Gastrocnemius medialis (tissue), 4 donors: ENCODE results near the gene MCU. TPM values are rescaled to one million over a fixed set of nuclear protein-coding genes. Genes with fewer than 3 reads are reported as not detected.
"Not testable (repeated sequence)": the region's sequence is repeated elsewhere in the genome, so short reads cannot be mapped to it uniquely, and the experiment has no call there.

Experiments used
- ATAC-seq, 2 donors: fragments of 150-250 bp; one replicate each; pipeline ENCODE4 v1.9.1; 2016
- DNase-seq, 2 donors: peaks; one replicate each; pipeline ENCODE4 v3.0.0-alpha.2; 2019
- H3K27ac ChIP-seq, 4 donors: fragments of 200-600 bp; sonication (generic); 1 replicate in 1 of 4; 2 replicates in 3 of 4; pipeline ENCODE4 v1.5.1; 2016 to 2018; ENCODE audit warnings: mild to moderate bottlenecking in 2 of 4, moderate library complexity in 1 of 4
- H3K27me3 ChIP-seq, 3 donors: fragments of 200-600 bp; sonication (generic) in 2 of 3; 1 replicate in 1 of 3; 2 replicates in 2 of 3; pipeline versions ENCODE4 v1.5.1 to v1.6.0; 2016 to 2019; ENCODE audit warnings: mild to moderate bottlenecking in 1 of 3, moderate library complexity in 1 of 3
- H3K36me3 ChIP-seq, 2 donors: fragments of 200-600 bp; sonication (generic) in 1 of 2; one replicate each; pipeline ENCODE4 v1.5.1; 2017 to 2018
- H3K4me1 ChIP-seq, 2 donors: fragments of 200-600 bp; sonication (generic) in 1 of 2; one replicate each; pipeline ENCODE4 v1.5.1; 2016 to 2017; ENCODE audit warnings: mild to moderate bottlenecking in 2 of 2
- H3K4me3 ChIP-seq, 4 donors: fragments of 200-600 bp; sonication (generic) in 3 of 4; 1 replicate in 1 of 4; 2 replicates in 3 of 4; pipeline ENCODE4 v1.5.1; 2016 to 2019; ENCODE audit warnings: mild to moderate bottlenecking in 2 of 4
- H3K9me3 ChIP-seq, 3 donors: fragments of 200-600 bp; sonication (generic) in 2 of 3; 1 replicate in 1 of 3; 2 replicates in 2 of 3; pipeline ENCODE4 v1.5.1; 2016 to 2019
- POLR2A ChIP-seq, 2 donors: fragments of 450-650 bp; IDR thresholded peaks; one replicate each; pipeline ENCODE4 v1.6.1; 2017; ENCODE audit warnings: antibody characterized with exemption in 2 of 2, mild to moderate bottlenecking in 2 of 2, moderate library complexity in 2 of 2
- in situ Hi-C, 4 donors: fragments of 200-750 bp; cut with MboI; loops; one replicate each; pipeline versions ENCODE4 v1.15.0 to v1.8.0; 2017; ENCODE audit warnings: low sequenced_read_pairs in 4 of 4
- intact Hi-C: fragments of 100-400 bp; cut with DNase I; formaldehyde crosslinking; loops from one replicate; pipeline ENCODE4 v1.15.1; 2023; ENCODE audit warnings: low total_unique reads
- total RNA-seq, 4 donors: library from RNA; depleted of rRNA; stranded (reverse); fragments of >200 nt; gene quantifications; one replicate each; pipeline versions ENCODE4 v1.1.0 to v1.2.3, GENCODE V29; 2016
- TF ChIP-seq, protein P1 (sequence below), 5 experiments: fragments of 450-650 bp in 3 of 5; fragments of 200-600 bp in 2 of 5; sonication (generic) in 2 of 5; IDR thresholded peaks in 4 of 5; conservative IDR thresholded peaks in 1 of 5; 1 replicate in 4 of 5; 2 replicates in 1 of 5; pipeline ENCODE4 v1.5.1; 2016 to 2019; ENCODE audit warnings: antibody characterized with exemption in 5 of 5, mild to moderate bottlenecking in 3 of 5, moderate library complexity in 3 of 5

Gene MCU
- total RNA-seq, 4 donors from 2014 or later = 25.1 to 61.3 (median 49.0) TPM

GRCh38 chr10:72910705-72911104 lies 218.8 kb downstream of the MCU start:
- no peaks in the 10 kb centered on the region for H3K4me1 ChIP-seq
- DNase-seq (no peak), ATAC-seq (no peak)
- in situ Hi-C loops = no loop called here
- H3K27ac ChIP-seq = no peak overlapping the region
- TF ChIP-seq, protein P1, sequence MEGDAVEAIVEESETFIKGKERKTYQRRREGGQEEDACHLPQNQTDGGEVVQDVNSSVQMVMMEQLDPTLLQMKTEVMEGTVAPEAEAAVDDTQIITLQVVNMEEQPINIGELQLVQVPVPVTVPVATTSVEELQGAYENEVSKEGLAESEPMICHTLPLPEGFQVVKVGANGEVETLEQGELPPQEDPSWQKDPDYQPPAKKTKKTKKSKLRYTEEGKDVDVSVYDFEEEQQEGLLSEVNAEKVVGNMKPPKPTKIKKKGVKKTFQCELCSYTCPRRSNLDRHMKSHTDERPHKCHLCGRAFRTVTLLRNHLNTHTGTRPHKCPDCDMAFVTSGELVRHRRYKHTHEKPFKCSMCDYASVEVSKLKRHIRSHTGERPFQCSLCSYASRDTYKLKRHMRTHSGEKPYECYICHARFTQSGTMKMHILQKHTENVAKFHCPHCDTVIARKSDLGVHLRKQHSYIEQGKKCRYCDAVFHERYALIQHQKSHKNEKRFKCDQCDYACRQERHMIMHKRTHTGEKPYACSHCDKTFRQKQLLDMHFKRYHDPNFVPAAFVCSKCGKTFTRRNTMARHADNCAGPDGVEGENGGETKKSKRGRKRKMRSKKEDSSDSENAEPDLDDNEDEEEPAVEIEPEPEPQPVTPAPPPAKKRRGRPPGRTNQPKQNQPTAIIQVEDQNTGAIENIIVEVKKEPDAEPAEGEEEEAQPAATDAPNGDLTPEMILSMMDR (IDR thresholded peaks at IDR 0.05 in 4 of 5, conservative IDR thresholded peaks at IDR 0.05 in 1 of 5) = no peak
- TF ChIP-seq POLR2A (IDR thresholded peaks at IDR 0.05) = no peak
- no peak overlapping the region for H3K4me3 ChIP-seq
- H3K27me3 ChIP-seq = no peaks in the 10 kb centered on the region
- no peaks in the 10 kb centered on the region for H3K36me3 ChIP-seq
- H3K9me3 ChIP-seq = no peaks in the 10 kb centered on the region
- intact Hi-C loops = no loop called here

DNA sequence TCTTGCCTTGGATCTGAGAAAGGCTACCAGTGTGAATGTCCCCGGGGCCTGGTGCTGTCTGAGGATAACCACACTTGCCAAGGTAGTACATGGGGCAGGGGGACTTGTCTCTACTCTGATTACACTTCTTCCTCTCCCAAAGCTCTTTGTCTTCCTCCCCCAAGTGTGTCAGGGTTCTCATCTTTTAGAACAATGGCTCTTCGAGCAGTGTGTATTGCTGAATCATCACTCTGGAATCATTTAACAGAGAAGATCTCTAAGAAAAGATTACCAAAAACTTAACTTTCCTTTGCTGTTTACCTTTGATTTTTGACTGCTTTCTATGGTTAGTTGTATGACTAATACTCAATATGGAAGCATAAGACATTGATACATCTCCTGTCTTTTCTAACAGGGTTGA lies 219.8 kb downstream of the MCU start:
- no peaks in the 10 kb centered on the region for H3K4me1 ChIP-seq
- in situ Hi-C loops (no loop called here), intact Hi-C loops (no loop called here)
- H3K4me3 ChIP-seq = no peak overlapping the region
- no peaks in the 10 kb centered on the region for H3K9me3 ChIP-seq
- DNase-seq (no peak), ATAC-seq (no peak)
- no peaks in the 10 kb centered on the region for H3K27me3 ChIP-seq
- no peak overlapping the region for H3K27ac ChIP-seq
- TF ChIP-seq, protein P1 (IDR thresholded peaks at IDR 0.05 in 4 of 5, conservative IDR thresholded peaks at IDR 0.05 in 1 of 5) = no peak
- TF ChIP-seq POLR2A (IDR thresholded peaks at IDR 0.05) = no peak
- no peaks in the 10 kb centered on the region for H3K36me3 ChIP-seq

- Histone ChIP-seq H3K4me3 (no peak overlapping the region), H3K36me3 (no peaks in the 10 kb centered on the region), H3K4me1 (no peaks in the 10 kb centered on the region), H3K9me3 (no peaks in the 10 kb centered on the region), H3K27ac (no peak overlapping the region), H3K27me3 (no peaks in the 10 kb centered on the region)
- ATAC-seq = no peak
- intact Hi-C loops (no loop called here), in situ Hi-C loops (no loop called here)
- DNase-seq = no peak
- TF ChIP-seq, protein P1 (IDR thresholded peaks at IDR 0.05 in 4 of 5, conservative IDR thresholded peaks at IDR 0.05 in 1 of 5) = no peak
- TF ChIP-seq POLR2A (IDR thresholded peaks at IDR 0.05) = no peak
Observed at GRCh38 chr10:72912736-72913135, 220.8 kb downstream of the MCU start.

GRCh38 chr10:72913287-72913686 lies 221.3 kb downstream of the MCU start:
- no peak for DNase-seq
- H3K4me3 ChIP-seq = no peak overlapping the region
- H3K36me3 ChIP-seq = no peaks in the 10 kb centered on the region
- in situ Hi-C loops = no loop called here
- no peak for ATAC-seq
- TF ChIP-seq POLR2A (IDR thresholded peaks at IDR 0.05) = no peak
- TF ChIP-seq, protein P1 (IDR thresholded peaks at IDR 0.05 in 4 of 5, conservative IDR thresholded peaks at IDR 0.05 in 1 of 5) = no peak
- H3K27ac ChIP-seq = no peak overlapping the region
- H3K9me3 ChIP-seq = no peaks in the 10 kb centered on the region
- no peaks in the 10 kb centered on the region for H3K4me1 ChIP-seq
- no peaks in the 10 kb centered on the region for H3K27me3 ChIP-seq
- intact Hi-C loops = no loop called here

- intact Hi-C loops, in situ Hi-C loops: not testable (repeated sequence)
Observed at GRCh38 chr10:72917201-72917600, 225.3 kb downstream of the MCU start.

DNA sequence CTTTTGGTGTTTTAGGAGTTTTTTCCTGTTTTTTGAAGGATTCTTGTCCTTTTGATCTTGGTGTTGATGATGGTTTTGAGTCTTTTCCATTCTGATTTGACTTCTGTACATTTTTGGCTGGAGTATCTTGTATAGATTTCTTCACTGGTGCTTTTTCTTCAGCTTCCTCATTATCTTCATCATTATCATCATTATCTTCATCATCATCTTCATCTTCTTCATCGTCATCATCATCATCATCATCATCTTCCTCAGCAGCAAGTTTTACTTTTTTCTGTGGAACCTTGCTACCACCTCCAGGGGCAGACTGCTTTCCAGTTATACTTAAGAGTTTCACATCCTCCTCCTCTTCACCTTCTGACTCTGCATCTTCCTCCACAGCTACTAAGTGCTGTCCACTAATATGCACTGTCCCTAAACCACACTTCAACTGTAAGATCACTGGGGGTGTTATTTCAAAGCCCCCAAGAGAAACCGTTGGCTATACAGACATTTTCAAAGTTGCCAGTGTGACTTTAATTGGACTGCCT lies 225.9 kb downstream of the MCU start:
- H3K9me3 ChIP-seq, H3K4me1 ChIP-seq, H3K27ac ChIP-seq, H3K27me3 ChIP-seq, DNase-seq, ATAC-seq, H3K36me3 ChIP-seq, intact Hi-C loops, in situ Hi-C loops, H3K4me3 ChIP-seq: not testable (repeated sequence)

More at GRCh38 chr10:72917201-72917600, 225.3 kb downstream of the MCU start:
- ATAC-seq, H3K9me3 ChIP-seq, H3K4me3 ChIP-seq, H3K36me3 ChIP-seq, DNase-seq, H3K4me1 ChIP-seq, H3K27me3 ChIP-seq, H3K27ac ChIP-seq: not testable (repeated sequence)
